Esophagus squamous epithelium (tissue), 5 donors: ENCODE measurements around the gene ZDHHC14. TPM values are rescaled to one million over a fixed set of nuclear protein-coding genes. Genes with fewer than 3 reads are reported as not detected.

ENCODE experiments used
- DNase-seq: peaks from one replicate; lab custom pipeline; 2025; lab: John Stamatoyannopoulos, UW
- H3K27ac ChIP-seq, 4 donors: fragments of 200-600 bp; sonication (generic); one replicate each; pipeline ENCODE4 v1.5.1; 2016 to 2019; ENCODE audit warnings: mild to moderate bottlenecking in 1 of 4
- H3K27me3 ChIP-seq, 4 donors: fragments of 200-600 bp; sonication (generic); 1 replicate in 3 of 4; 2 replicates in 1 of 4; pipeline versions ENCODE4 v1.5.1 to v1.6.0; 2017 to 2021; ENCODE audit warnings: antibody characterized with exemption in 1 of 4
- H3K36me3 ChIP-seq, 3 donors: fragments of 200-600 bp; sonication (generic); one replicate each; pipeline ENCODE4 v1.5.1; 2016 to 2019
- H3K4me1 ChIP-seq, 3 donors: fragments of 200-600 bp; sonication (generic); one replicate each; pipeline ENCODE4 v1.5.1; 2017 to 2019
- H3K4me3 ChIP-seq, 4 donors: fragments of 200-600 bp; sonication (generic); 1 replicate in 3 of 4; 2 replicates in 1 of 4; pipeline ENCODE4 v1.5.1; 2016 to 2019; ENCODE audit warnings: mild to moderate bottlenecking in 2 of 4, moderate library complexity in 1 of 4
- H3K9me3 ChIP-seq, 3 donors: fragments of 200-600 bp; sonication (generic); one replicate each; pipeline ENCODE4 v1.5.1; 2016 to 2019
- CTCF ChIP-seq, 6 experiments: fragments of 450-650 bp in 4 of 6; fragments of 200-600 bp in 2 of 6; sonication (generic) in 2 of 6; IDR thresholded peaks; one replicate each; pipeline ENCODE4 v1.5.1; 2016 to 2019; ENCODE audit warnings: antibody characterized with exemption in 6 of 6, mild to moderate bottlenecking in 4 of 6, moderate library complexity in 4 of 6
- POLR2A ChIP-seq, 4 donors: fragments of 450-650 bp; IDR thresholded peaks; one replicate each; pipeline ENCODE4 v1.6.1; 2017; ENCODE audit warnings: antibody characterized with exemption in 4 of 4, mild to moderate bottlenecking in 4 of 4, moderate library complexity in 3 of 4
- WGBS, 2 donors: methylation state at CpG; one replicate each; pipeline ENCODE4 v1.1.5; 2018; 5-methylcytosine and 5-hydroxymethylcytosine counted together
- intact Hi-C: fragments of 100-400 bp; cut with DNase I; formaldehyde crosslinking; loops from one replicate; pipeline ENCODE4 v1.15.0; 2022
- total RNA-seq, 4 donors: library from RNA; depleted of rRNA; stranded (reverse); fragments of >200 nt; gene quantifications; one replicate each; pipeline ENCODE4 v1.1.0, GENCODE V29; 2016
- donor health status: DM: yes; HTN: yes; CAD: no.

The ZDHHC14 gene
- total RNA-seq, 4 donors from 2014 or later, result 6.1 to 15.6 (median 6.9) TPM

GRCh38 chr6:157537556-157537955 is 156.6 kb downstream of the ZDHHC14 start:
- Histone ChIP-seq H3K27me3 (peaks cover 0 to 17% (median 0%) of the 10 kb centered on the region in 4 donors), H3K36me3 (no peaks in the 10 kb centered on the region), H3K27ac (no peak overlapping the region), H3K9me3 (no peaks in the 10 kb centered on the region), H3K4me1 (peaks cover 14 to 45% (median 23%) of the 10 kb centered on the region in 3 donors), H3K4me3 (no peak overlapping the region)
- DNase-seq, result no peak
- 83 to 90% methylated on average over 1 to 2 of the region's 2 CpGs for WGBS, 2 donors
- TF ChIP-seq CTCF (IDR thresholded peaks at IDR 0.05) (no peak), POLR2A (IDR thresholded peaks at IDR 0.05) (no peak)
- intact Hi-C loops, result no loop called here

- no peak overlapping the region for H3K4me3 ChIP-seq
- H3K27me3 ChIP-seq, result peaks cover 0 to 16% (median 0%) of the 10 kb centered on the region in 4 donors
- no peak overlapping the region for H3K27ac ChIP-seq
- no peak for DNase-seq
- H3K4me1 ChIP-seq, result peaks cover 14 to 43% (median 23%) of the 10 kb centered on the region in 3 donors
- H3K36me3 ChIP-seq, result no peaks in the 10 kb centered on the region
- 82 to 85% methylated on average over 5 of the region's 5 CpGs for WGBS, 2 donors
- intact Hi-C loops, result no loop called here
- no peaks in the 10 kb centered on the region for H3K9me3 ChIP-seq
- TF ChIP-seq POLR2A (IDR thresholded peaks at IDR 0.05) (no peak), CTCF (IDR thresholded peaks at IDR 0.05) (no peak)
Observed at GRCh38 chr6:157538168-157538567, 157.2 kb downstream of the ZDHHC14 start.

GRCh38 chr6:157538698-157539097 is 157.7 kb downstream of the ZDHHC14 start:
- Histone ChIP-seq H3K9me3 (no peaks in the 10 kb centered on the region), H3K4me3 (no peak overlapping the region), H3K27me3 (peaks cover 0 to 11% (median 0%) of the 10 kb centered on the region in 4 donors), H3K4me1 (peaks cover 14 to 38% (median 23%) of the 10 kb centered on the region in 3 donors), H3K27ac (no peak overlapping the region), H3K36me3 (no peaks in the 10 kb centered on the region)
- intact Hi-C loops, result no loop called here
- 94 to 97% methylated on average over 12 to 13 of the region's 13 CpGs for WGBS, 2 donors
- no peak for DNase-seq
- TF ChIP-seq POLR2A (IDR thresholded peaks at IDR 0.05) (no peak), CTCF (IDR thresholded peaks at IDR 0.05) (no peak)

GRCh38 chr6:157539421-157539822 is 158.4 kb downstream of the ZDHHC14 start:
- no peaks in the 10 kb centered on the region for H3K36me3 ChIP-seq
- TF ChIP-seq CTCF (IDR thresholded peaks at IDR 0.05) (no peak), POLR2A (IDR thresholded peaks at IDR 0.05) (no peak)
- peaks cover 0 to 11% (median 0%) of the 10 kb centered on the region in 4 donors for H3K27me3 ChIP-seq
- no peak overlapping the region for H3K4me3 ChIP-seq
- H3K9me3 ChIP-seq, result no peaks in the 10 kb centered on the region
- no peak for DNase-seq
- WGBS, 2 donors, result 51 to 72% methylated on average over 7 to 10 of the region's 10 CpGs
- intact Hi-C loops, result no loop called here
- H3K4me1 ChIP-seq, result peaks cover 14 to 37% (median 23%) of the 10 kb centered on the region in 3 donors
- H3K27ac ChIP-seq, result no peak overlapping the region

- no peak for TF ChIP-seq POLR2A (IDR thresholded peaks at IDR 0.05)
- TF ChIP-seq CTCF (IDR thresholded peaks at IDR 0.05), result no peak
- Histone ChIP-seq H3K27ac (no peak overlapping the region), H3K9me3 (no peaks in the 10 kb centered on the region), H3K27me3 (peaks cover 0 to 11% (median 0%) of the 10 kb centered on the region in 4 donors), H3K4me3 (no peak overlapping the region), H3K36me3 (no peaks in the 10 kb centered on the region), H3K4me1 (peaks cover 11 to 30% (median 16%) of the 10 kb centered on the region in 3 donors)
- intact Hi-C loops, result no loop called here
- no peak for DNase-seq
- WGBS, 2 donors, result 85 to 91% methylated on average over 16 of the region's 16 CpGs
Observed at GRCh38 chr6:157539900-157540752, 159.1 kb downstream of the ZDHHC14 start.
